Activated CD4-positive, CD25-positive, alpha-beta regulatory T cell treated with anti-CD3 and anti-CD28 coated beads, Interleukin-2, amount 50 U/mL, for 16 hours (primary cell): ENCODE data around the gene MAP4K1.
"Not testable (repeated sequence)": the region's sequence is repeated elsewhere in the genome, so short reads cannot be mapped to it uniquely, and the experiment has no call there.

Experiments
- DNase-seq: peaks from one replicate; pipeline ENCODE4 v3.0.0-alpha.2; 2020; ENCODE audit warnings: low read depth, low spot score

Gene MAP4K1

GRCh38 chr19:38624822-38625221 is 7.1 kb upstream of the MAP4K1 start:
- no peak for DNase-seq

GRCh38 chr19:38619361-38620174 is 1.8 kb upstream of the MAP4K1 start:
- no peak for DNase-seq

DNA sequence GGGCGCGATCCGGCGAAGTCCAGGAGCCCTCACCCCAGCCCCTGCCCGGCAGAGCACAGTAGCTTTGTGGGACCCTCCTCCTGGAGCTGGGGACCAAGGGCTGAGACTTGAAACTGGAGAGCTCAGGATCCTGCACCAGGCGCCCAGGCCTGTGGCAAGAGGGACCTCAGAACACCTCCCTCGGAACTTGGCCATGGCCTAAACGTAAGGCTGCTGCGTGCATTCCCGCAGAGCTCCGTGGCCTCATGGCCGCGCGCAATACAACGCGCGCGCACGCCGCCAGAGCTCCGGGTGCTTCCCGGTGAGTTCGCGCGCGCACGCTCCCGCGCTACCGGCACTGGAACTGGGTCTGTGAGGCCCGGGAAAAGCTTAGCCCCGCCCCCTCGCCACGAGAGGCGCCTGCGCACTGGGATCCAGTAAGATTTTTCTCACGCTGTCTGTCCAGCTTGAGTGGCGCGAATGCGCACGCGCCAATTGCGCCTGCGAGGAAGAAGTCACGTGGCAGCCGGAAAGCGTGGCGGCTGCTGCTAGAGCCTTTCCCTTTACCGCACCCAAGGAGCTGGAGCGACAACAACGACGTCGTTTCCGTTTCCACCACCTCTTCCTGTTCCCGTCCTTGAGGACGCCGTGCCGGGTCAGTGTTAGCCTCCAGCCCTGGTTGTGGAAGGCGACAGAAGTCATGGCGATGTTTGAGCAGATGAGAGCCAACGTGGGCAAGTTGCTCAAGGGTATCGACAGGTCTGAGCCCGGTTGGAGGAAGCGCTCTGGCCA is 1.0 kb upstream of the MAP4K1 start, which contains the start of gene EIF3K:
Gene EIF3K (plus strand): TSS at position 599 of the 771 bp plus-strand sequence. CDS start 81 bp downstream, at position 680.
- DNase-seq: peak; percentile 92

DNA sequence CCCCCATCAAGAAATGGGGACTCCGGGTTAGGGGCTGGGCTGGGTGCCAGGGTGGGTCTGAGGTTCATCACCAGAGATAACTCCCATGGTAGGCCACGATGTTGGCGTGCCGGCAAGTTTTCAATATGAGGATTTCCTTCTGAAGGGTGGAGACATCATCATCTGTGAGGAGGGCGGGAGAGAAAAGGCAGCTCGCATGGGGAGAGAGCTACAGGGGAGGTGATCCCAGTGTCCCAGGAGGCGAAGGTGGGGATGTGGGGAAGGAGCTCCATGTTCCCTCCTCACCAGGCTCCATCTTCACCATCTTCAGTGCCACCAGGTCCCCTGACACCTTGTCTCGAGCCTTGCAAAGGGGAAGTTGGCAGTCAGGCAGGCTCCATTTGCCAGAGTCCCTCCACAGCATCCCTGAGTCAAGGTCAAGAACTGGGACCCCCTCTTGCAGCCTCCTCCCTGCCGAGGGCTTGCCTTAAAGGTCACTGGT is 430 bp downstream of the MAP4K1 start:
- DNase-seq: no peak

DNA sequence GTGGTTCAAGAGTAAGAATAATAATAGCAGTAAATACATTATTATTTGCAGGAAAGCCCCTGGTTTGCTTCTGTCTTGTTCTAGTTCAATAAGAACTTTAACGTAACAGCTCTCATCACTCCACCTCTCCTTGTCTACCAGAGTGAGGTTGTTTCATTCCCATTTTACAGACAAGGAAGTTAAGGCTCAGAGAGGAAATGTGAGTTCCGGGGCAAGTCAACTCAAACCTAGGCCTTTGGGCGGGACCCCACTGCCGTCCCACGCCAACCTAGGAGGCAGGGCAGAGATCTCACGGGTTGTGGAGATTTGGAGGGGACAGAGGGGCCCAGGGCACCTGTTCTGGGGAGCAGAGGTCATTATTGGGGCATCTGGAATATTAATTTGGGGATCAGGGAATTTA is 1.5 kb downstream of the MAP4K1 start:
- no peak for DNase-seq

- DNase-seq: no peak
These were observed 2.7 kb downstream of the MAP4K1 start for GRCh38 chr19:38615007-38615581.

DNA sequence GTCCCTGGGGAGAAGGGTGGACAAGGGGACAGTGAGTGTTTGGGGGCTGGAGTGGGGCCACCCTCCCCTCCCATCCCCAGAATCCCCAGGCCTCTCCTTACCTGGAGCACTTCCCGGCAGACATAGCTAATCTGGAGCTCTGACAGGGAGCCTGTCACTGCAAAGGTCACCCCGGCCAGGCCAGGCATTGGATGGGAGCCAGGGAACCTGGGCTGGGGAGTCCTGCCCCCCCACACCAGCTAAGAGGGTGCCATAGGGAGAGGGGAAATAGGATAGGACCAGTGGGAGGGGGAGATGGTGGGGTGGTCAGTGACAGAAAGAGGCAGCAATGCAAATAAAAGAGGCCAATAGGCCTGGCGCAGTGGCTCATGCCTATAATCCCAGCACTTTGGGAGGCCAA is 3.5 kb downstream of the MAP4K1 start:
- no peak for DNase-seq

DNA sequence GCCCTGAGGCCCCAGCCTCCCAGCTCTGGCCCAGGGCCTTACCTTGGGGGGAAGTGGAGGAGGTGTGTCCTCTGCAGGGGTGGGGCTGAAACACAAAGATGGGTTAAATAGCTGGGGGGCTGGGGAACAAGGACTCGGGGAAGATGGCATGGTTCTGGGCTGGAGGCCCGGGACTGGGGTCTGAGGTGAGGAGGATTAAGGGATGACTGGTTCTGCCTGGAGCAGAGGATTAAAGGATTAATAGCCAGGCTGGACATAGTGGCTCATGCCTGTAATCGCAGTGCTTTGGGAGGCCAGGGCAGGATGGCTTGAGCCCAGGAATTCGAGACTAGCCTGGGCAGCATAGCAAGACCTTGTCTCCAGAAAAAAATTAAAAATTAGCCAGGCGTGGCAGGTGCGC is 11.6 kb downstream of the MAP4K1 start:
- no peak for DNase-seq

DNA sequence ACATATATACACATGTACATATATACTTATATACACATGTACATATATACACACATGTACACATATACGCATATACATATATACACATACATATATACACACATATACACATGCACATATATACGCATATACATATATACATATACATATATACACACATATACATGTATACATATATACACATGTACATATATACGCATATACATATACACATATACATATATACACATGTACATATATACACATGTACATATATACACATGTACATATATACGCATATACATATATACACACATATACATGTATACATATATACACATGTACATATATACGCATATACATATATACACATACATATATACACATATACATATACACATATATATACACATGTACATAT is 14.9 kb downstream of the MAP4K1 start:
- DNase-seq: not testable (repeated sequence)

DNA sequence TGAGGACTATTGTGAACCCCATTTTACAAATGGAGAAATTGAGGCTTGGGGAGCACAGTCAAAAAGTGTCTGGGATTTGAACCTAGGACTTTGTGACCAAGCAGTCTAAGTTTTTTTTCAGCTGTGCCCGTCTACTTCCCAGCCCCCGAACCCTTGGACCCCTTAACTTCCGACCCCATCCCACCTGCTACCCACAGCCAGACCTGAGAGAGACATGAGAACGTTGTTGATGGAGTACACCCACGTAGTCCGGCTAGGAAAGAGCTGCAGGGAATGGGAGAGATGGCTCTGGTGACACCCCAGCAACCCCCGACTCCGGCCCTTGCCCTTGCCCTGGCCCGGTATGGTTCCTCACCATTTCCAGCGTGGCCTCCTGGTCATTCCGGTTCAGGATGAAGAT is 18.0 kb downstream of the MAP4K1 start:
- DNase-seq: no peak

DNA sequence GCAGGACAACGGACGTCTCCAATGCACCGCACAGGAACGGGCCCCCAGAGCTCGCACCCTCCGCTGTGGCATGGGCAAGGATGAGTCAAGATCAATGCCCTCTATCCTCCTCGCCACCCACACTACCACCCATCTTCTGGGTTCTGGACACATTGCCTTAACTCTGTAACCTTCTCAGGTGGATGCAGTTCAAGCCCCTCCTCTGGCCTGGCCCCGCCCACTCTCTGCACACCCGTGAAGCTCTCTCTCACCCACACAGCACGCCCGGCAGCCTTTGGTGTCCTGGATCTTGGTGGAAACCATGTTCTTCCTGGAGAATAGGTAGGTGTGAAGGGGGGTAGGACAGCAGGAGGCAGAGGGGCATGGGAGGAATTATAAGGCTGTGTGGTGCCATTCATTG is 20.7 kb downstream of the MAP4K1 start:
- DNase-seq: no peak

DNA sequence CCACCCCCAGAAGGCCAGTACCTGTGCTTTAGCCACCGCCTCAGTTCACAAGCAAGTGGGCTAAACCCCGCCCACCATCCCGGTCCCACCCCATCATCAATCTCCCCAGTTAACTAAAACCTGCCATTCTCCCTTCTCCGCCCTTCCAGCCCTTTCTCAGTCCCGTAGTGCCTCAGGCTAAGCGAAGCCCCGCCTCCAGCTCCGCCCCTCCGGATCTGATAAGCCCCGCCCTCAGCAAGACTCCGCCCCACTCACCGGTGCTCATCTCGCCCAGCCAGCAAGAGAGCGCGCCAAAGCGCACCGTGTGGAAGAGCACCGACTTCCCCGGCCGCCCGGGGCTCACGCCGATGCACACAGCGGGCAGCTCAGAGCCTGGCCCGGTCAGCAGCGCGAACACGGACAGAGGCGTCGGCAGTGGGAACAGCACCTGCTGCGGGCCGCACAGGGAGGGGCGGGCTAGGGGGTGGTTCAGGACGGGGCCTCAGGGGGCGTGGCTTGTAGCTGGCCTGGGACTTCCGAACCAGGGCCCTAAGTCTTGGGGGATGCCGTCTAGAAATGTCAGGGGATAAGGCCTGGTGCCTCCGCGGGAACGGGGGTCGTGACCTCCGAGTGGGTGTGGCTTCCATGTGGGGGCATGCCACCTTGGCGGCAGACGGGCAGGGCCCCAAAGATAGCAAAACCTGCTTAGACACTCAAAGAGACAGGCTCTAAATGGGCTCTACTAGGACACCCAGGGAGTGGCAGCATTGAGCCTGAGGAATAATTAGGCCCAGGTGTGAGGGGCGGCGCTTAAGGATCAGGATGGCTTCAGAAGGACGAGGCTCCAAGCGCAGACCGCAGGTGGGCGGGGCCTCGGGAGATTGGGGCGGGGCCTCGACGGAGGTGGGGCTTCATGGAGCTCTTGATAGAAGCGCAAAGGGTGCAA is 21.4 kb downstream of the MAP4K1 start:
- no peak for DNase-seq

GRCh38 chr19:38592940-38593339 is 24.8 kb downstream of the MAP4K1 start:
- no peak for DNase-seq

- no peak for DNase-seq
These were observed 29.7 kb downstream of the MAP4K1 start for GRCh38 chr19:38588041-38588440.

- no peak for DNase-seq
These were observed 30.2 kb downstream of the MAP4K1 start for GRCh38 chr19:38587562-38587961.

- DNase-seq: no peak
These were observed 33.8 kb downstream of the MAP4K1 start for GRCh38 chr19:38583985-38584305.

- no peak for DNase-seq
These were observed 34.4 kb downstream of the MAP4K1 start for GRCh38 chr19:38583219-38583984.

DNA sequence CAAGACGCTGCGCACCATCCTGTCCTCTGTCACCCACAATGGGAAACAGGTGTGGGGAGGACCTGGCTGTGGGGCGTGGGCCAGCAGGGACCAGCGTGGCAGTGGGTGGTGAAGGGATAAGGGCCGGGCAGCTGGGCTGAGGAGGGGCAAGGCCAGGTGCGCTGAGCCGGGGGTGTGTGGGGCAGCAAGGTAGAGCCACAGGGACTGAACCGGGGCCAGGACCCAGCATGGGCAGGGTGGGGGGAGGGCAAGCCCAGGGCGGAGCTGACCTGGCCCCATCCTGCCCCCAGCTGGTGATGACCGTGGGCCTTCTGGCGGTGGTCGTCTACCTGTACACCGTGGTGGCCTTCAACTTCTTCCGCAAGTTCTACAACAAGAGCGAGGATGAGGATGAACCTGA is 37.7 kb downstream of the MAP4K1 start:
- DNase-seq: no peak

DNA sequence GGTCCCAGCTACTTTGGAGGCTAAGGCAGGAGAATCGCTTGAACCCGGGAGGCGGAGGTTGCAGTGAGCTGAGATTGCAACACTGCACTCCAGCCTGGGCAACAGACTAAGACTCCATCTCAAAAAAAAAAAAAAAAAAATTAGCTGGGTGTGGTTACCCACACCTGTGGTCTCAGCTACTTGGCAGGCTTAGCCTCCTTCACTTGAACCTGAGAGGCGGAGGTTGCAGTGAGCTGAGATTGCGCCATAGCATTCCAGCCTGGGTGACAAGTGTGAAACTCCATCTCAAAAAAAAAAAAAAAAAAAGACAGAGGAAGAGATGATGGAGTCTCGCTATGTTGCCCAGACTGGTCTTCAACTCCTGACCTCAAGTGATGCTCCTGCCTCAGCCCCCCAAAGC is 38.4 kb downstream of the MAP4K1 start:
- DNase-seq: not testable (repeated sequence)

- no peak for DNase-seq
These were observed 39.9 kb downstream of the MAP4K1 start for GRCh38 chr19:38577826-38578225.

- DNase-seq: no peak
These were observed 46.1 kb downstream of the MAP4K1 start for GRCh38 chr19:38571682-38572081.
